Vagina (tissue), 2 donors: Measurements from ENCODE around the gene SYNPO. TPM values are rescaled to one million over a fixed set of nuclear protein-coding genes. Genes with fewer than 3 reads are reported as not detected.

Experiments
- DNase-seq, 2 donors: peaks; one replicate each; pipeline ENCODE4 v3.0.0-alpha.2; 2017; ENCODE audit errors: extremely low spot score in 2 of 2
- H3K27ac ChIP-seq: fragments of 200-600 bp; sonication (generic); one replicate; pipeline ENCODE4 v1.5.1; 2019
- H3K27me3 ChIP-seq: fragments of 200-600 bp; sonication (generic); one replicate; pipeline ENCODE4 v1.5.1; 2019
- H3K36me3 ChIP-seq, 2 donors: fragments of 200-600 bp; sonication (generic); one replicate each; pipeline ENCODE4 v1.5.1; 2017 to 2019
- H3K4me1 ChIP-seq: fragments of 200-600 bp; sonication (generic); one replicate; pipeline ENCODE4 v1.5.1; 2019
- H3K4me3 ChIP-seq, 2 donors: fragments of 200-600 bp; sonication (generic); 1 replicate in 1 of 2; 2 replicates in 1 of 2; pipeline ENCODE4 v1.5.1; 2016 to 2019
- H3K9me3 ChIP-seq: fragments of 200-600 bp; sonication (generic); one replicate; pipeline ENCODE4 v1.5.1; 2019
- CTCF ChIP-seq, 3 experiments: fragments of 450-650 bp in 2 of 3; fragments of 200-600 bp in 1 of 3; sonication (generic) in 1 of 3; IDR thresholded peaks; one replicate each; pipeline ENCODE4 v1.5.1; 2017 to 2019; ENCODE audit warnings: antibody characterized with exemption in 3 of 3, mild to moderate bottlenecking in 2 of 3, moderate library complexity in 2 of 3
- POLR2A ChIP-seq, 2 donors: fragments of 450-650 bp; IDR thresholded peaks; one replicate each; pipeline ENCODE4 v1.6.1; 2017; ENCODE audit warnings: antibody characterized with exemption in 2 of 2, mild to moderate bottlenecking in 2 of 2, moderate library complexity in 2 of 2
- POLR2AphosphoS5 ChIP-seq, 2 donors: sonication (generic); formaldehyde crosslinking; IDR thresholded peaks; one replicate each; pipeline ENCODE4 v1.9.0; 2017; ENCODE audit warnings: antibody characterized with exemption in 2 of 2, mild to moderate bottlenecking in 2 of 2, low read depth in 1 of 2; ENCODE audit not compliant: insufficient read depth in 1 of 2
- intact Hi-C: fragments of 100-400 bp; cut with DNase I; formaldehyde crosslinking; loops from one replicate; pipeline ENCODE4 v1.15.1; 2023
- total RNA-seq: library from RNA; depleted of rRNA; stranded (reverse); fragments of >200 nt; gene quantifications from one replicate; pipeline ENCODE4 v1.2.3, GENCODE V29; 2016

SYNPO gene
- total RNA-seq, 1 donor from 2014 or later: 16.7 TPM

- no peak for TF ChIP-seq POLR2AphosphoS5 (IDR thresholded peaks at IDR 0.05; ENCODE audit: insufficient read depth in 1 of 2, low read depth in 1 of 2)
- no peak for TF ChIP-seq CTCF (IDR thresholded peaks at IDR 0.05)
- TF ChIP-seq POLR2A (IDR thresholded peaks at IDR 0.05): no peak
- Histone ChIP-seq H3K36me3 (no peaks in the 10 kb centered on the region), H3K4me1 (peaks cover 54% of the 10 kb centered on the region), H3K27me3 (no peaks in the 10 kb centered on the region), H3K27ac (peak overlapping the region; percentile 82), H3K9me3 (no peaks in the 10 kb centered on the region), H3K4me3 (peak overlapping the region; percentile 66 to 82)
- intact Hi-C loops: no loop called here
- DNase-seq: no peak
Measured at GRCh38 chr5:150624334-150625163, 15.9 kb upstream of the SYNPO start.

GRCh38 chr5:150625164-150625535 is 15.3 kb upstream of the SYNPO start:
- intact Hi-C loops: no loop called here
- Histone ChIP-seq H3K4me1 (peaks cover 55% of the 10 kb centered on the region), H3K27me3 (no peaks in the 10 kb centered on the region), H3K9me3 (no peaks in the 10 kb centered on the region), H3K4me3 (peak overlapping the region; percentile 66 to 82), H3K36me3 (no peaks in the 10 kb centered on the region), H3K27ac (peak overlapping the region; percentile 82)
- peak in 1 of 2 donors; percentile 27 for TF ChIP-seq POLR2AphosphoS5 (IDR thresholded peaks at IDR 0.05; ENCODE audit: insufficient read depth in 1 of 2, low read depth in 1 of 2)
- TF ChIP-seq POLR2A (IDR thresholded peaks at IDR 0.05): no peak
- DNase-seq: no peak

GRCh38 chr5:150625831-150626746 is 14.4 kb upstream of the SYNPO start:
- Histone ChIP-seq H3K36me3 (no peaks in the 10 kb centered on the region), H3K4me3 (peak overlapping the region; percentile 66 to 82), H3K27ac (peak overlapping the region; percentile 82), H3K27me3 (no peaks in the 10 kb centered on the region), H3K4me1 (peaks cover 60% of the 10 kb centered on the region), H3K9me3 (no peaks in the 10 kb centered on the region)
- TF ChIP-seq CTCF (IDR thresholded peaks at IDR 0.05) (no peak), POLR2AphosphoS5 (IDR thresholded peaks at IDR 0.05; ENCODE audit: insufficient read depth in 1 of 2, low read depth in 1 of 2) (no peak), POLR2A (IDR thresholded peaks at IDR 0.05) (no peak)
- DNase-seq: no peak
- intact Hi-C loops: no loop called here

- no peak for DNase-seq
- intact Hi-C loops: no loop called here
Measured at GRCh38 chr5:150626853-150627276, 13.6 kb upstream of the SYNPO start.

More at GRCh38 chr5:150626853-150627276, 13.6 kb upstream of the SYNPO start:
- Histone ChIP-seq H3K36me3 (no peaks in the 10 kb centered on the region), H3K27ac (peak overlapping the region; percentile 82), H3K9me3 (no peaks in the 10 kb centered on the region), H3K4me3 (peak overlapping the region in 1 of 2 donors; percentile 17), H3K4me1 (peaks cover 62% of the 10 kb centered on the region), H3K27me3 (no peaks in the 10 kb centered on the region)
- TF ChIP-seq POLR2A (IDR thresholded peaks at IDR 0.05): no peak
- peak in 1 of 2 donors; percentile 67 for TF ChIP-seq POLR2AphosphoS5 (IDR thresholded peaks at IDR 0.05; ENCODE audit: insufficient read depth in 1 of 2, low read depth in 1 of 2)
- no peak for TF ChIP-seq CTCF (IDR thresholded peaks at IDR 0.05)
